Smooth muscle cell (in vitro differentiated cells): ENCODE measurements around the gene PTPN14. TPM values are rescaled to one million over a fixed set of nuclear protein-coding genes. Genes with fewer than 3 reads are reported as not detected.
"Not testable (repeated sequence)": the region's sequence is repeated elsewhere in the genome, so short reads cannot be mapped to it uniquely, and the experiment has no call there.

Experiments used
- DNase-seq: peaks from one replicate; lab custom pipeline; 2025; ENCODE audit not compliant: unreplicated experiment; lab: John Stamatoyannopoulos, UW
- H2AFZ ChIP-seq: fragments of 200-600 bp; sonication (generic); 2 replicates; pipeline ENCODE4 v1.6.0; 2016; ENCODE audit warnings: antibody characterized with exemption, low read depth, mild to moderate bottlenecking
- H3F3A ChIP-seq: fragments of 200-600 bp; sonication (generic); 2 replicates; pipeline ENCODE4 v1.6.0; 2017; ENCODE audit warnings: antibody characterized with exemption, low read depth
- H3K27ac ChIP-seq: fragments of 200-600 bp; sonication (generic); 2 replicates; pipeline ENCODE4 v1.5.1; 2016; ENCODE audit warnings: low read depth, mild to moderate bottlenecking
- H3K27me3 ChIP-seq: fragments of 200-600 bp; sonication (generic); 2 replicates; pipeline ENCODE4 v1.6.1; 2016; ENCODE audit warnings: low read depth, mild to moderate bottlenecking
- H3K36me3 ChIP-seq: fragments of 200-600 bp; sonication (generic); 2 replicates; pipeline ENCODE4 v1.5.1; 2016; ENCODE audit warnings: low read depth
- H3K4me1 ChIP-seq: fragments of 200-600 bp; sonication (generic); 2 replicates; pipeline ENCODE4 v1.5.1; 2016; ENCODE audit warnings: low read depth
- H3K4me2 ChIP-seq: fragments of 200-600 bp; sonication (generic); 2 replicates; pipeline ENCODE4 v1.6.0; 2016; ENCODE audit warnings: mild to moderate bottlenecking
- H3K4me3 ChIP-seq: fragments of 200-600 bp; sonication (generic); 2 replicates; pipeline ENCODE4 v1.5.1; 2016; ENCODE audit warnings: mild to moderate bottlenecking
- H3K79me2 ChIP-seq: fragments of 200-600 bp; sonication (generic); 2 replicates; pipeline ENCODE4 v1.6.0; 2016; ENCODE audit warnings: low read depth, mild to moderate bottlenecking
- H3K9ac ChIP-seq: fragments of 200-600 bp; sonication (generic); 2 replicates; pipeline ENCODE4 v1.6.0; 2016; ENCODE audit warnings: low read depth
- H3K9me3 ChIP-seq: fragments of 200-600 bp; sonication (generic); replicated peaks from 2 replicates; pipeline ENCODE4 v1.5.1; 2016; ENCODE audit warnings: low read depth
- H4K20me1 ChIP-seq: fragments of 200-600 bp; sonication (generic); 2 replicates; pipeline ENCODE4 v1.6.0; 2016; ENCODE audit warnings: low read depth
- WGBS: methylation state at CpG from one replicate; pipeline ENCODE4 v1.1.7; 2016; ENCODE audit warnings: low lambda C conversion rate; 5-methylcytosine and 5-hydroxymethylcytosine counted together
- polyA plus RNA-seq: library from polyadenylated mRNA; unstranded; fragments of >200 nt; fragmentation: Nextera tagmentation; extraction: Ambion mirVana; gene quantifications from 2 replicates; pipeline ENCODE4 v1.2.1, GENCODE V29; 2016
- total RNA-seq: library from RNA; depleted of rRNA; stranded (reverse); fragments of >200 nt; gene quantifications from 2 replicates; pipeline ENCODE4 v1.2.3, GENCODE V29; 2014
- TF ChIP-seq, protein P1 (sequence below): fragments of 200-600 bp; sonication (generic); IDR thresholded peaks from 2 replicates; pipeline ENCODE4 v1.5.1; 2017; ENCODE audit warnings: borderline replicate concordance, mild to moderate bottlenecking, antibody characterized with exemption; ENCODE audit not compliant: insufficient read depth, poor library complexity, severe bottlenecking

PTPN14 gene
- total and polyA plus RNA-seq, 2 experiments from 2014 or later = 13.7 to 28.6 TPM

GRCh38 chr1:214491468-214492146, 59.8 kb downstream of the PTPN14 start:
- Histone ChIP-seq H4K20me1 (peaks cover 96% of the 10 kb centered on the region), H3K9ac (no peak overlapping the region), H3F3A (no peaks in the 10 kb centered on the region), H2AFZ (no peak overlapping the region), H3K27me3 (no peaks in the 10 kb centered on the region), H3K4me2 (no peak overlapping the region), H3K9me3 (no peaks in the 10 kb centered on the region), H3K4me3 (no peak overlapping the region), H3K36me3 (no peaks in the 10 kb centered on the region), H3K27ac (no peak overlapping the region), H3K4me1 (peaks cover 4% of the 10 kb centered on the region), H3K79me2 (peaks cover 67% of the 10 kb centered on the region)
- TF ChIP-seq, protein P1, sequence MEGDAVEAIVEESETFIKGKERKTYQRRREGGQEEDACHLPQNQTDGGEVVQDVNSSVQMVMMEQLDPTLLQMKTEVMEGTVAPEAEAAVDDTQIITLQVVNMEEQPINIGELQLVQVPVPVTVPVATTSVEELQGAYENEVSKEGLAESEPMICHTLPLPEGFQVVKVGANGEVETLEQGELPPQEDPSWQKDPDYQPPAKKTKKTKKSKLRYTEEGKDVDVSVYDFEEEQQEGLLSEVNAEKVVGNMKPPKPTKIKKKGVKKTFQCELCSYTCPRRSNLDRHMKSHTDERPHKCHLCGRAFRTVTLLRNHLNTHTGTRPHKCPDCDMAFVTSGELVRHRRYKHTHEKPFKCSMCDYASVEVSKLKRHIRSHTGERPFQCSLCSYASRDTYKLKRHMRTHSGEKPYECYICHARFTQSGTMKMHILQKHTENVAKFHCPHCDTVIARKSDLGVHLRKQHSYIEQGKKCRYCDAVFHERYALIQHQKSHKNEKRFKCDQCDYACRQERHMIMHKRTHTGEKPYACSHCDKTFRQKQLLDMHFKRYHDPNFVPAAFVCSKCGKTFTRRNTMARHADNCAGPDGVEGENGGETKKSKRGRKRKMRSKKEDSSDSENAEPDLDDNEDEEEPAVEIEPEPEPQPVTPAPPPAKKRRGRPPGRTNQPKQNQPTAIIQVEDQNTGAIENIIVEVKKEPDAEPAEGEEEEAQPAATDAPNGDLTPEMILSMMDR = no peak
- 88% methylated on average over 5 of the region's 5 CpGs for WGBS
- DNase-seq = no peak

GRCh38 chr1:214485151-214485550, 66.3 kb downstream of the PTPN14 start:
- peaks cover 85% of the 10 kb centered on the region for H4K20me1 ChIP-seq

DNA sequence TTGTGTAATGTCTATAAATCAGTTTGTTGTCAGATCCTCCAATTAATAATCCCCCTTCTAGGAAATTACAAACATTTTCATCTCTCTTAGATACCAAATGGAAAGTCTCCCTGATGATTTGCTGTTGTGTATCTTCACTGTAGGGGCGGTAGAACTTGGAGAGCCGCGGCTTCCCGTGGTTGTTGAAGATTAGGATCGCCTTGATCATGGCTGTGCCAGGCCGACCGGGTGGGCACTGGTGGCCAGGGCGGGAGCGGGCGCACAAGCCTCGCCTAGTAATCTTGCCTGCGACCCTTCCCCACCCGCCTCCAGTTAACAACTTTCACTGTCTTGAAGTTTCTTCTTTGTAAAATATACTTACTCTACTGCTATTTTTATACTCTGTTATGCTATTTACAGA, 68.2 kb downstream of the PTPN14 start:
- H3K4me3 ChIP-seq, DNase-seq, H3K4me2 ChIP-seq, H3K36me3 ChIP-seq, H3K4me1 ChIP-seq, H3K27ac ChIP-seq, H2AFZ ChIP-seq, H3F3A ChIP-seq, H3K27me3 ChIP-seq, H3K9me3 ChIP-seq, H3K9ac ChIP-seq: not testable (repeated sequence)
- peaks cover 85% of the 10 kb centered on the region for H4K20me1 ChIP-seq
- WGBS = 90% methylated on average over 13 of the region's 13 CpGs
- peaks cover 80% of the 10 kb centered on the region for H3K79me2 ChIP-seq

More at GRCh38 chr1:214485151-214485550, 66.3 kb downstream of the PTPN14 start:
- no peaks in the 10 kb centered on the region for H3K9me3 ChIP-seq
- no peak overlapping the region for H2AFZ ChIP-seq
- H3K4me3 ChIP-seq = no peak overlapping the region
- peaks cover 79% of the 10 kb centered on the region for H3K79me2 ChIP-seq
- DNase-seq = no peak
- TF ChIP-seq, protein P1 = no peak
- 65% methylated on average over 5 of the region's 5 CpGs for WGBS
- no peaks in the 10 kb centered on the region for H3K36me3 ChIP-seq
- H3K4me1 ChIP-seq = peaks cover 9% of the 10 kb centered on the region
- no peak overlapping the region for H3K4me2 ChIP-seq
- H3K27me3 ChIP-seq = no peaks in the 10 kb centered on the region
- H3K9ac ChIP-seq = no peak overlapping the region
- no peak overlapping the region for H3K27ac ChIP-seq
- H3F3A ChIP-seq = no peaks in the 10 kb centered on the region

DNA sequence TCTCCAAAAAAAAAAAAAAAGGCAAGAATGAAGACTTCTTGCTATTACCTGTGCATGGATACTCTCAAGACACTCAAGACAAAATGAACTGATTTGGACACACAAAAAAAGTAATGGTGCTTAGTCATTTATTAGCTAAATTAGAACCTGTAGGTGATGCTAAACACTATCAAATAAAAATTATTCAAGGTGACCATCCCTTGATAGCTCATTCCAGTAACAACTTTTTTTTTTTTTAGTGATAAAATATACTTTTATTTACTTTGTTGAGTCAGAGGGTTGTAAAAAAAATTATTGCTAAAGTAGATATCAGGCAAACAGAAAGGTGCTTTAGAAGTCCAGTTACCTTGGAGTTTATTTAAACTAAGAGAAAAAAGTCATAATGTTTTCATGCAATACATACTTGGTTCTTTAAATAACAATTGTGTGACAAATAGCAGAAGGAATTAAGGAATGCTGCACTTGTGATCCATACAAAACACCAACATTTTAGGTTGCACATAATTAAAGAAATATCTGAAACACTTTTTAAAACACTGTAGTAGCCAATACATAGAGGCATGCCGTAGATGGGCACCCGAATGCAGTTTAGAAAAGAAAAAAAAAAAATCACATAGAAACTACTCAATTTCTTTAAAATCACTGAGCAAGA, 69.3 kb downstream of the PTPN14 start:
- not testable (repeated sequence) for H3K9me3 ChIP-seq, H3K4me3 ChIP-seq, H3K27me3 ChIP-seq, H3K36me3 ChIP-seq, H3K4me1 ChIP-seq, H3F3A ChIP-seq, H2AFZ ChIP-seq, H3K4me2 ChIP-seq, H3K27ac ChIP-seq, H3K9ac ChIP-seq, DNase-seq
- Histone ChIP-seq H4K20me1 (peaks cover 85% of the 10 kb centered on the region), H3K79me2 (peaks cover 76% of the 10 kb centered on the region)
- WGBS = 46% methylated on average over 2 of the region's 2 CpGs
